HEK293 (cell line): ENCODE results near the gene HMGN1.

Experiments
- CTCF ChIA-PET: fragments of 350-600 bp; formaldehyde crosslinking; extraction: SDS; loops from one replicate; lab custom pipeline; 2021; ENCODE audit warnings: antibody characterized with exemption; lab: Yijun Ruan, JAX
- POLR2A ChIA-PET: fragments of 300-600 bp; formaldehyde crosslinking; extraction: SDS; loops from one replicate; lab custom pipeline; 2020; ENCODE audit warnings: antibody characterized with exemption, inconsistent platforms; lab: Yijun Ruan, JAX
- H3K27ac ChIP-seq: fragments of 200-500 bp; sonication (Bioruptor generic); 2 replicates; pipeline ENCODE4 v1.5.1; 2014; ENCODE audit warnings: low read depth, low read length, control low read depth, inconsistent platforms; ENCODE audit errors: extremely low read depth
- H3K36me3 ChIP-seq, 2 experiments: fragments of 200-500 bp in 1 of 2; sonication (Bioruptor generic) in 1 of 2; 1 replicate in 1 of 2; 2 replicates in 1 of 2; pipeline ENCODE4 v1.5.1; 2014 to 2017; ENCODE audit warnings: inconsistent platforms in 2 of 2, low read length in 2 of 2; ENCODE audit not compliant: control insufficient read depth in 2 of 2, insufficient read depth in 1 of 2
- H3K4me1 ChIP-seq: fragments of 200-500 bp; sonication (Bioruptor generic); 2 replicates; pipeline ENCODE4 v1.5.1; 2014; ENCODE audit warnings: mild to moderate bottlenecking, low read length, inconsistent platforms; ENCODE audit not compliant: control insufficient read depth, insufficient read depth
- H3K4me3 ChIP-seq: 2 replicates; pipeline ENCODE4 v1.5.1; 2011; ENCODE audit warnings: low read depth, mild to moderate bottlenecking, control low read depth, low read length, moderate library complexity
- H3K9me3 ChIP-seq: fragments of 200-500 bp; sonication (Bioruptor generic); 2 replicates; pipeline ENCODE4 v1.5.1; 2014; ENCODE audit warnings: low read depth, low read length, inconsistent platforms; ENCODE audit not compliant: control insufficient read depth, insufficient read depth
- HOXA7 ChIP-seq: sonication (generic); formaldehyde crosslinking; IDR thresholded peaks from 2 replicates; pipeline ENCODE4 v1.8.1; 2022; ENCODE audit warnings: missing genetic modification reagents, borderline replicate concordance
- KLF16 ChIP-seq: fragments of 450-650 bp; formaldehyde crosslinking; IDR thresholded peaks from 2 replicates; pipeline ENCODE4 v1.5.1; 2017; ENCODE audit warnings: missing biosample characterization, missing genetic modification characterization
- MEIS1 ChIP-seq: sonication (generic); formaldehyde crosslinking; IDR thresholded peaks from 2 replicates; pipeline ENCODE4 v1.8.1; 2022; ENCODE audit warnings: missing genetic modification reagents, mild to moderate bottlenecking, borderline replicate concordance
- REPIN1 ChIP-seq: fragments of 450-650 bp; formaldehyde crosslinking; IDR thresholded peaks from 2 replicates; pipeline ENCODE4 v1.5.1; 2017; ENCODE audit warnings: missing biosample characterization, missing genetic modification characterization, low read depth
- REST ChIP-seq: fragments of 450-650 bp; formaldehyde crosslinking; IDR thresholded peaks from 2 replicates; pipeline ENCODE4 v1.5.1; 2016; ENCODE audit warnings: missing biosample characterization, missing genetic modification characterization
- SALL2 ChIP-seq: fragments of 450-650 bp; formaldehyde crosslinking; IDR thresholded peaks from 2 replicates; pipeline ENCODE4 v1.5.0; 2017; ENCODE audit warnings: missing biosample characterization, mild to moderate bottlenecking, missing genetic modification characterization, borderline replicate concordance
- SCRT2 ChIP-seq: fragments of 450-650 bp; formaldehyde crosslinking; IDR thresholded peaks from 2 replicates; pipeline ENCODE4 v1.5.1; 2016; ENCODE audit warnings: missing biosample characterization, missing genetic modification characterization
- YY1 ChIP-seq: fragments of 450-650 bp; formaldehyde crosslinking; IDR thresholded peaks from 2 replicates; pipeline ENCODE4 v1.5.1; 2018; ENCODE audit warnings: missing biosample characterization, missing genetic modification characterization
- ZBTB11 ChIP-seq: fragments of 450-650 bp; formaldehyde crosslinking; conservative IDR thresholded peaks from 2 replicates; pipeline ENCODE4 v1.5.1; 2016; ENCODE audit warnings: low read depth, missing biosample characterization, missing genetic modification characterization
- ZBTB20 ChIP-seq: fragments of 450-650 bp; formaldehyde crosslinking; IDR thresholded peaks from 2 replicates; pipeline ENCODE4 v1.5.1; 2016; ENCODE audit warnings: missing biosample characterization, missing genetic modification characterization
- ZFP37 ChIP-seq: fragments of 450-650 bp; formaldehyde crosslinking; IDR thresholded peaks from 2 replicates; pipeline ENCODE4 v1.5.1; 2016; ENCODE audit warnings: missing biosample characterization, missing genetic modification characterization
- ZNF23 ChIP-seq: fragments of 450-650 bp; formaldehyde crosslinking; IDR thresholded peaks from 2 replicates; pipeline ENCODE4 v1.5.1; 2016; ENCODE audit warnings: missing biosample characterization, missing genetic modification characterization, borderline replicate concordance
- ZNF350 ChIP-seq: fragments of 450-650 bp; formaldehyde crosslinking; IDR thresholded peaks from 2 replicates; pipeline ENCODE4 v1.5.0; 2017; ENCODE audit warnings: missing biosample characterization, mild to moderate bottlenecking, missing genetic modification characterization
- ZNF366 ChIP-seq: fragments of 450-650 bp; formaldehyde crosslinking; conservative IDR thresholded peaks from 2 replicates; pipeline ENCODE4 v1.5.1; 2016; ENCODE audit warnings: missing biosample characterization, missing genetic modification characterization
- ZNF404 ChIP-seq: fragments of 450-650 bp; formaldehyde crosslinking; IDR thresholded peaks from 2 replicates; pipeline ENCODE4 v1.5.1; 2017; ENCODE audit warnings: missing biosample characterization, missing genetic modification characterization
- ZNF423 ChIP-seq: fragments of 450-650 bp; formaldehyde crosslinking; IDR thresholded peaks from 2 replicates; pipeline ENCODE4 v1.5.1; 2016; ENCODE audit warnings: missing biosample characterization, missing genetic modification characterization
- ZNF513 ChIP-seq: fragments of 450-650 bp; IDR thresholded peaks from 2 replicates; pipeline ENCODE4 v1.5.1; 2018; ENCODE audit warnings: missing biosample characterization, missing genetic modification characterization
- ZNF514 ChIP-seq: fragments of 450-650 bp; formaldehyde crosslinking; IDR thresholded peaks from 2 replicates; pipeline ENCODE4 v1.5.1; 2016; ENCODE audit warnings: missing biosample characterization, missing genetic modification characterization
- ZNF549 ChIP-seq: fragments of 450-650 bp; IDR thresholded peaks from 2 replicates; pipeline ENCODE4 v1.5.1; 2018; ENCODE audit warnings: missing biosample characterization, missing genetic modification characterization, mild to moderate bottlenecking, inconsistent platforms, moderate library complexity
- ZNF639 ChIP-seq: fragments of 450-650 bp; formaldehyde crosslinking; IDR thresholded peaks from 2 replicates; pipeline ENCODE4 v1.5.1; 2016; ENCODE audit warnings: missing biosample characterization, missing genetic modification characterization
- ZNF692 ChIP-seq: fragments of 450-650 bp; formaldehyde crosslinking; IDR thresholded peaks from 2 replicates; pipeline ENCODE4 v1.5.1; 2016; ENCODE audit warnings: missing biosample characterization, missing genetic modification characterization
- ZNF792 ChIP-seq: fragments of 450-650 bp; formaldehyde crosslinking; IDR thresholded peaks from 2 replicates; pipeline ENCODE4 v1.5.1; 2016; ENCODE audit warnings: missing biosample characterization, missing genetic modification characterization
- ZSCAN4 ChIP-seq: fragments of 450-650 bp; formaldehyde crosslinking; IDR thresholded peaks from 2 replicates; pipeline ENCODE4 v1.5.1; 2017; ENCODE audit warnings: missing biosample characterization, missing genetic modification characterization
- ZXDB ChIP-seq: fragments of 450-650 bp; formaldehyde crosslinking; IDR thresholded peaks from 2 replicates; pipeline ENCODE4 v1.5.1; 2016; ENCODE audit warnings: missing biosample characterization, missing genetic modification characterization

The HMGN1 gene

GRCh38 chr21:39312112-39313041, 36.5 kb downstream of the HMGN1 start:
- peak overlapping the region; percentile 78 for H3K4me3 ChIP-seq
- H3K27ac ChIP-seq, result peak overlapping the region; percentile 81; the same call in 1 of the 2 replicates
- peaks cover 6% of the 10 kb centered on the region; the same call in 1 of the 2 replicates for H3K4me1 ChIP-seq
- CTCF ChIA-PET, result interaction anchor here (0.9 to 1.0 kb wide), 2 partner anchors 75 to 128 kb away, joined by 3 read pairs; no protein-coding TSS in a partner anchor
- H3K36me3 ChIP-seq, result peaks cover 31 to 34% of the 10 kb centered on the region in 2 experiments
- no peaks in the 10 kb centered on the region for H3K9me3 ChIP-seq
- POLR2A ChIA-PET, result interaction anchor here (0.6 to 6.8 kb wide), 17 partner anchors 11 to 137 kb away, joined by 3 to 79 read pairs (median 5); partner anchors contain the start of genes HMGN1 and PSMG1
- peak; percentile 41 for TF ChIP-seq ZNF692 (tag by site-specific recombination)
- TF ChIP-seq ZNF514, result no peak
- TF ChIP-seq SALL2 (tag by site-specific recombination), result no peak
- no peak for TF ChIP-seq ZNF549 (tag by site-specific recombination)
- TF ChIP-seq ZBTB11 (tag by site-specific recombination), result no peak
- no peak for TF ChIP-seq ZNF23
- TF ChIP-seq ZXDB, result peak; percentile 59
- TF ChIP-seq ZNF792 (tag by site-specific recombination), result no peak
- TF ChIP-seq YY1, result no peak
- 0 out of 2 replicates have a peak, but pooled peaks have one; percentile 32 for TF ChIP-seq ZNF639 (tag by site-specific recombination)
- no peak for TF ChIP-seq ZSCAN4
- TF ChIP-seq HOXA7 (CRISPR knock-in tag), result no peak
- peak; percentile 27; the same call in 1 of the 2 replicates for TF ChIP-seq ZBTB20
- TF ChIP-seq ZNF350 (tag by site-specific recombination), result no peak
- peak; percentile 98 for TF ChIP-seq SCRT2
- peak; percentile 82 for TF ChIP-seq KLF16
- no peak for TF ChIP-seq REPIN1 (tag by site-specific recombination)
- TF ChIP-seq REST (tag by site-specific recombination), result no peak
- no peak for TF ChIP-seq ZNF404
- TF ChIP-seq ZFP37 (tag by site-specific recombination), result no peak
- TF ChIP-seq ZNF513, result no peak
- TF ChIP-seq ZNF423, result no peak
- no peak for TF ChIP-seq MEIS1
- no peak for TF ChIP-seq ZNF366 (tag by site-specific recombination)
